RWPE2 (cell line): Measurements from ENCODE around the gene ASTN2.

ENCODE experiments used
- ATAC-seq: fragments of 200-7000 bp; cut with Tn5 transposase; 3 replicates; pipeline ENCODE4 v1.9.1; 2021; ENCODE audit warnings: low read depth
- DNase-seq: peaks from one replicate; pipeline ENCODE4 v3.0.0-alpha.2; 2020; ENCODE audit warnings: low spot score
- H3K27ac ChIP-seq: fragments of 450-650 bp; 2 replicates; pipeline ENCODE4 v1.5.1; 2017; ENCODE audit warnings: mild to moderate bottlenecking; ENCODE audit not compliant: poor library complexity, severe bottlenecking
- H3K27me3 ChIP-seq: fragments of 250-450 bp; sonication (Bioruptor Pico); 2 replicates; pipeline ENCODE4 v1.5.1; 2021; ENCODE audit warnings: mild to moderate bottlenecking, moderate library complexity; ENCODE audit not compliant: insufficient read depth, poor library complexity, severe bottlenecking
- H3K36me3 ChIP-seq: fragments of 250-450 bp; sonication (Bioruptor Pico); 2 replicates; pipeline ENCODE4 v1.5.1; 2020; ENCODE audit warnings: low read depth, mild to moderate bottlenecking, moderate library complexity
- H3K4me1 ChIP-seq: fragments of 250-450 bp; sonication (Bioruptor Pico); 2 replicates; pipeline ENCODE4 v1.5.1; 2021; ENCODE audit warnings: mild to moderate bottlenecking, moderate library complexity; ENCODE audit not compliant: insufficient read depth, poor library complexity, severe bottlenecking
- H3K4me3 ChIP-seq: fragments of 250-450 bp; sonication (Bioruptor Pico); 2 replicates; pipeline ENCODE4 v1.5.1; 2021; ENCODE audit warnings: mild to moderate bottlenecking, moderate library complexity; ENCODE audit not compliant: severe bottlenecking
- H3K9me3 ChIP-seq: fragments of 250-450 bp; sonication (Bioruptor Pico); 2 replicates; pipeline ENCODE4 v1.5.1; 2021; ENCODE audit warnings: mild to moderate bottlenecking, moderate library complexity; ENCODE audit not compliant: severe bottlenecking
- CTCF ChIP-seq: fragments of 450-650 bp; IDR thresholded peaks from one replicate; pipeline ENCODE4 v1.5.1; 2017; ENCODE audit warnings: mild to moderate bottlenecking, moderate library complexity; ENCODE audit not compliant: poor library complexity, severe bottlenecking

Gene ASTN2

GRCh38 chr9:117387422-117387821, 27.4 kb downstream of the ASTN2 start:
- Histone ChIP-seq H3K9me3 (no peaks in the 10 kb centered on the region), H3K4me1 (no peaks in the 10 kb centered on the region), H3K36me3 (no peaks in the 10 kb centered on the region), H3K27ac (no peak overlapping the region), H3K4me3 (no peak overlapping the region), H3K27me3 (no peaks in the 10 kb centered on the region)
- ATAC-seq = no peak
- no peak for DNase-seq
- TF ChIP-seq CTCF = no peak

GRCh38 chr9:117379341-117379740, 35.5 kb downstream of the ASTN2 start:
- H3K27me3 ChIP-seq = peaks cover 3% of the 10 kb centered on the region
- H3K9me3 ChIP-seq = no peaks in the 10 kb centered on the region
- H3K4me3 ChIP-seq = no peak overlapping the region
- no peaks in the 10 kb centered on the region for H3K36me3 ChIP-seq
- DNase-seq = no peak
- no peak for TF ChIP-seq CTCF
- ATAC-seq = no peak
- H3K27ac ChIP-seq = no peak overlapping the region
- no peaks in the 10 kb centered on the region for H3K4me1 ChIP-seq

- Histone ChIP-seq H3K9me3 (no peaks in the 10 kb centered on the region), H3K36me3 (no peaks in the 10 kb centered on the region), H3K27ac (no peak overlapping the region), H3K27me3 (peaks cover 7% of the 10 kb centered on the region), H3K4me3 (no peak overlapping the region), H3K4me1 (no peaks in the 10 kb centered on the region)
- no peak for DNase-seq
- no peak for TF ChIP-seq CTCF
- no peak for ATAC-seq
Observed at GRCh38 chr9:117377046-117377445, 37.8 kb downstream of the ASTN2 start.

GRCh38 chr9:117375956-117376355, 38.9 kb downstream of the ASTN2 start:
- ATAC-seq = no peak
- Histone ChIP-seq H3K9me3 (no peaks in the 10 kb centered on the region), H3K27ac (no peak overlapping the region), H3K27me3 (peaks cover 7% of the 10 kb centered on the region), H3K36me3 (no peaks in the 10 kb centered on the region), H3K4me3 (no peak overlapping the region), H3K4me1 (no peaks in the 10 kb centered on the region)
- no peak for DNase-seq
- no peak for TF ChIP-seq CTCF

DNA sequence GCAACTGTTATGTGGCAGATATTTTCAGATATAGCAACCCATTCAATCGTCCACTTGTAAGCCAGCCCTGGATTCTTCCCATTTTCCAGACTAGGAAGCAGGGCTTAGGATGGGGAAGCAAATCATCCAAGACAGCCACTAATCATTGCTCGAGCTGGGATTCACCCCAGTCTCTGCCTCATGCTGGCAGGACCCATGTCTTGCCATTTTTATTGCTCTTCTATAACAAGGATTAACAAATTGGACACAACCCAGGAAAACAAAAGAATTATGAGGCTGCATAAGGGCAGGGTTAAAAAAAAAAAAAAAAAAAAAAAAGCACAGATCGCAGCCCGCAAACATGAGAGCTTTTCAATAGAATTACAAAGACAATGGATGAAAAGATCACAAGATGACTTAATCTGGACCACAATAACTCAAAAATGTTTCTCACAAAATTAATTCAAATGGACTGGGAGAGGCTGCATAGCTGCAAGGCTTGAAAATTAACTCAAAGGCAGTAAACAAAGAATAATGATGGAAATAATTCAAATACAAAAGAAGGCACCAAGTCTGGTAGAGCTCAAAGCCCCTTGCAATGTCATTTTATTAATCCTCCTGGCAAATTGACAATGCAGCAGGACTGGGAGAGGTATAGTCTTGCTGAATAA, 40.7 kb downstream of the ASTN2 start:
- TF ChIP-seq CTCF = no peak

More for the DNA sequence above, 40.7 kb downstream of the ASTN2 start:
- no peak overlapping the region for H3K27ac ChIP-seq
- DNase-seq (no peak), ATAC-seq (no peak)
- peaks cover 7% of the 10 kb centered on the region for H3K27me3 ChIP-seq
- H3K9me3 ChIP-seq = no peaks in the 10 kb centered on the region
- H3K4me3 ChIP-seq = no peak overlapping the region
- H3K36me3 ChIP-seq = no peaks in the 10 kb centered on the region
- no peaks in the 10 kb centered on the region for H3K4me1 ChIP-seq
